ENCODE results near the gene CRABP1.

The CRABP1 gene

GRCh38 chr15:78347586-78348543, 7.7 kb downstream of the CRABP1 start:
- no peak for DNase-seq

GRCh38 chr15:78350058-78350457, 9.9 kb downstream of the CRABP1 start:
- DNase-seq: no peak

- DNase-seq: no peak
Observed at GRCh38 chr15:78351539-78351938, 11.4 kb downstream of the CRABP1 start.

DNA sequence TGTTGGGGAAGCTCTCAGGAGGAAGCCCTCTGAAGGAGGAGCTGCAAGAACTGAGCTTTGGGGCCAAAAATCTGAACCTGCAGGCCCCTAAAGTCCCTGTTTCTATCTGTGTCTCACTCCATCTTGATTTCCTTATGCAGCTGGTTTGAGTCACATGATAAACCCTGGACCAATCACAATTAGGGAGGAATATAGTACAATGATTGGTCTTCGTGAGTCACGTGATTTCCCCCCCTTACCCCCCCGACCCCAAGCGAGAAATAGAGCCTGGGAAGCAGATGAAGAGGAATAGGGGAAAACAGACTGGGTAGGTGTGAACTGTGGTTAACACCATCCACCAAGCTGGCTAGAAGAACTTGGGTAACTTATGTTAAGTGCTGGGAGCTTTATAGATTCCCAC, 12.9 kb downstream of the CRABP1 start:
- no peak for DNase-seq

DNA sequence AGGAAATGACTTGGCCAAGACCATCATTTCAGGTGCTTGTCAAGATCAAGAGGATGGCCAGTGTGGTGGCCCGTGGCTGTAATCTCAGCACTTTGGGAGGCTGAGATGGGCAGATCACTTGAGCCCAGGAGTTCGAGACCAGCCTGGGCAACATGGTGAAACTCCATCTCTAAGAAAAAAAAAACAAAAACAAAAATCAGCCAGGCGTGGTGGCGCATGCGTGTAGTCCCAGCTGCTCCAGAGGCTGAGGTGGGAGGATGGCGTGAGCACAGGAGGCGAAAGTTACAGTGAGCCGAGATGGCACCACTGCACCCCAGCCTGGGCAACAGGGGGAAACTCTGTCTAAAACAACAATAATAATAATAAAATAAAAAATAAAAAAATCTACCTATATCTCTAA, 15.0 kb downstream of the CRABP1 start:
- DNase-seq: no peak

DNA sequence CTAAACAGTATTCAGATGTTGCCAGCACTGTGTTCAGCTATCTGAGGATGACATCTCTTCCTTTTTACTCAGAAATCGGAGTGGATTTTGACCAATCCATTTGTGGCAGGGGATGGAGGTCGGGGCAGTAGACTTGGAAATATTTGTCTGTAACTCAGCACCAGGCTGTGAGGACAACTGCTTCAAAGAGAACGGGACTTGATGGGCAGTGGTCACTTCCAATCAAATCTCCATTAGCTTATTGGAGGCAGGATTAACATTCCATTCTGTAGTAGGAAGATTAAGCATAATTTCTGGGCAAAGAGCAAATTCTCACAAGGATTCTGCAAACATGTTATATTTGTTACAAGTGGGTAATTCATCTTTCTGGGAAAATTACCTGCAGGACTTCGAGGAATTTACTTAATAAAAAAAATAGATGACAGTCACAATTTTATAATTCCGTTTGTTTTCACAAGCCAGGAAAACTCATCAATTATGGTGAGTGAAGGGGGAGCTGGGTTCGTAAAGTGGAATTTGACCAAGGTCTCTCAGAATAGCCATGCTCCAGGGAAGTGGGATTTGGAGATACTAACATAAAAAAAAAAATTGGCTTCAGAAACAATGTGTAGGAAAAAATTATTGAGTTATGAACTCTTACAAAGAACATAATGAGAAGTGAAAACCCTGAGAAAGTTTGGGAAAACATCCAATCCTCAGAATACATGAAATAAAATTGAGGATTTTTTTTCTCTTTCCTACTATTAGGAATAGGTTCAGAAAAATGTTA, 18.1 kb downstream of the CRABP1 start:
- no peak for DNase-seq

- no peak for DNase-seq
Observed at GRCh38 chr15:78359041-78359808, 19.1 kb downstream of the CRABP1 start.

GRCh38 chr15:78360367-78360801, 20.2 kb downstream of the CRABP1 start:
- no peak for DNase-seq

DNA sequence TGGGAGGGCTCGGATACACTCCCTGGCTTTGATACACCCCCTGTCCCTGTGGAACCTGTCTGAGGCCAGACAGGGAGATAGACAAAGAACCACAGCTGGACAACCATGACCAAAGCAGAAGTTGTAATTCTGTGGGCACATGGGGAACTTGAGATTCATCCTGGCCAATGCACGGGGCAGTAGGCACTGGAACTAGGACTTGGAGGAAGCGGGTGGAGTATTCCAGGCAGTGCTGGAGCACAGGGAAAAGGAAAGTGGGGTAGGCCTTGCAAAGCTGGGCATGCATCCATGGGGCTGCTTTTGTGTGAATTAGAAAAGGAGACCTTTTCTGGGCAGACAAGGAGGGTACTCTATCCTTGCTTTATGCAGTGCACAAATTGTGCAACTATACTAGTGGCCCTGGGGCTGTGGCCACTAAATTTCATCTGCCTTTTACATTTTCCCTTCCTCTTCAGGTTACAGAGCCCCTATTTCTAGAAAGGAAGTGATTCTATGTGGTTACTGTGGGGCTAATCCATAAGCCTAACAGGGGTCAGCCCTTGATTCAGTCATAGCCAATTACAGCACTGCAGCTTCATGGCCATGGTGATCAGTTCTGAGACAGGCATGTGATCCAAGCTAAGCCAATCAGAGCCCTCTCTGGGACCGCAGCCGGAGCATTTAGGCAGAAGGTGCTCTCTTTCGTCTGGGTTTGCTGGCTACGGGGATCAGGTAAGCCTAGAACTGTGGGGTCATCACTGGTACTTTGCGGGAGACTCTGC, 21.0 kb downstream of the CRABP1 start:
- DNase-seq: no peak

- DNase-seq: no peak
Observed at GRCh38 chr15:78361771-78362506, 21.8 kb downstream of the CRABP1 start.

DNA sequence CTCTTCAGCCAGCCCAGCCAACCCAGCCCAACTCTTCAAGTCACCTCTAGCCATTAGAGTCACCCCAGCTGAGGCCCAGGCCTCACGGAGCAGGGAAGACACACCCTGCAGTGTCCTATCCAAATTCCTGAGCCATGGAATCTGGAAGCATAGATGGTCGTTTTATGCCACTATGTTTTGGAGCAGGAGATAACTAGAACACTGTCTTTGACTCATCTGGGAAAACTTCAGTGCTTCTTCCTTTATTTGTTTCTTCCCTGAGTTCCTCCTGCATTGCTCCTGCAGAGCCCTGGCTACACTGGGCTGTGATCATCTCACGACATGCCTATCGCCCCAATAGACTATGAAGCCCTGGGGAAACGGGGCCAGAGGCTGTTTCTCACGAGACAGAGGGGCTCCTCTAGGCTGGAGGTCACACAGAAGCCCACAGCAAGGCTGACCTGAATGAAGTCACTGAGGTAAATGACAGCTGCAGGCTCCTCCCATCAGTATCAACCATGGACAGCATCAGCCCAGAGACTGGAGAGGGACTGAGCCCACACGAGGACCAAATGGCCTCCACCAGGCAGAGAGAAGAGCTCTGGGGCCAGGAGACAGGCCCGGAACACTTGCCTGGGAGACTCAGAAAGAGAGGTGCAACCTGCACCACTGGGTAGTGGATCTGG, 22.7 kb downstream of the CRABP1 start:
- DNase-seq: no peak

DNA sequence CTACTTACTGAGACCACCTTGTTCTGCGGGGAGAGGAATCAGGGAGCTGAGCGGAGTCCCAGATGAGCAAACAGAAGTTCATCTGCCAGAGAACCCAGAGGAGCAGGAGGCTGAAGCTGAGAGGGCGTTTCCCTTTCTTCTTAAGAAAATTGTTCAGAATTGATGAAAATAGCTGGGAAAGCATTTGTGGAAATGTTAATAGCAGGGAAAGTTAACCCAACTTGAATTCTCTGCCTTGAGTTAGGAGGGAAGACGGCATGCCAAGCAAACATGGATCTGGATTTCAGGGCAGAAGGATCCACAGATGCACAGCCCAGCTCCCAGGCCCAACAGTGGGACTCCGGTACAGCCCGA, 23.2 kb downstream of the CRABP1 start:
- no peak for DNase-seq

GRCh38 chr15:78364233-78364632, 24.1 kb downstream of the CRABP1 start:
- DNase-seq: no peak

DNA sequence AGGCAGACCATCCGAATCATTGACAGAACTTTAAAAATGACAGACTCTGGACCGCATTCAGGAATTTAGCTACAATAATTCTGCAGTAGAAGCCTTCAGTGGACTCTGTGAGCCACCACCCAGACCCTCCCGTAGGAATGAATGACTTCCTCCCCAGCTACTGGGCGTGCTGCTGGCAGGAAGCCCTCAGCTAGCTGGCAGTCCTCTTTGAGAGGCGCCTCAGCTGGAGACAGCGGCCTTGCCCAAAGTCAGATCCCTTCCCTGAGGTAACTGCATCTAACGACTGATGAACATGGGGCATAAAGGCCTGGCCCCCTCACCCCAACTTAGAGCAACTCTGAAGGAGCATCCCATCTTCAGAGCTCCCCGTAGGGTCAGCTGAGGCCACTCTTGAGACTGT, 25.8 kb downstream of the CRABP1 start:
- DNase-seq: no peak

- no peak for DNase-seq
Observed at GRCh38 chr15:78366342-78366741, 26.2 kb downstream of the CRABP1 start.

GRCh38 chr15:78368651-78369050, 28.5 kb downstream of the CRABP1 start:
- no peak for DNase-seq

GRCh38 chr15:78369161-78369560, 29.0 kb downstream of the CRABP1 start:
- no peak for DNase-seq

DNA sequence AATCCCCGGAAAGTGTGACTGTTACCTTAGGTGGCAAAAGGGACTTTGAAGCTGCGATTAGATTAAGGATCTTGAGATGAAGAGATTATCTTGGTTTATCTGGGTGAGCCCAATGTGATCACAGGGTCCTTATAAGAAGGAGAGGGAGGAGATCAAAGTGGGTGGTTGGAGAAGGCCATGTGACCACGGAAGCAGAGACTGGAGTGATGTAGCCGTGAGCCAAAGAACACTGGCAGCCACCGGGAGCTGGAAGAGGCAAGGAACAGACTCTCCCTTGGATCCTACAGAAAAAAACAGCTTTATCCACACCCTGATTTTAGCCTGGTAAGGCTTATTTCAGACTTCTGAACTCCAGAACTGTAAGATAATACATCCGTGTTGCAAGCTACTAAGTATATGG, 29.9 kb downstream of the CRABP1 start:
- no peak for DNase-seq

GRCh38 chr15:78372880-78373279, 32.7 kb downstream of the CRABP1 start:
- no peak for DNase-seq

DNA sequence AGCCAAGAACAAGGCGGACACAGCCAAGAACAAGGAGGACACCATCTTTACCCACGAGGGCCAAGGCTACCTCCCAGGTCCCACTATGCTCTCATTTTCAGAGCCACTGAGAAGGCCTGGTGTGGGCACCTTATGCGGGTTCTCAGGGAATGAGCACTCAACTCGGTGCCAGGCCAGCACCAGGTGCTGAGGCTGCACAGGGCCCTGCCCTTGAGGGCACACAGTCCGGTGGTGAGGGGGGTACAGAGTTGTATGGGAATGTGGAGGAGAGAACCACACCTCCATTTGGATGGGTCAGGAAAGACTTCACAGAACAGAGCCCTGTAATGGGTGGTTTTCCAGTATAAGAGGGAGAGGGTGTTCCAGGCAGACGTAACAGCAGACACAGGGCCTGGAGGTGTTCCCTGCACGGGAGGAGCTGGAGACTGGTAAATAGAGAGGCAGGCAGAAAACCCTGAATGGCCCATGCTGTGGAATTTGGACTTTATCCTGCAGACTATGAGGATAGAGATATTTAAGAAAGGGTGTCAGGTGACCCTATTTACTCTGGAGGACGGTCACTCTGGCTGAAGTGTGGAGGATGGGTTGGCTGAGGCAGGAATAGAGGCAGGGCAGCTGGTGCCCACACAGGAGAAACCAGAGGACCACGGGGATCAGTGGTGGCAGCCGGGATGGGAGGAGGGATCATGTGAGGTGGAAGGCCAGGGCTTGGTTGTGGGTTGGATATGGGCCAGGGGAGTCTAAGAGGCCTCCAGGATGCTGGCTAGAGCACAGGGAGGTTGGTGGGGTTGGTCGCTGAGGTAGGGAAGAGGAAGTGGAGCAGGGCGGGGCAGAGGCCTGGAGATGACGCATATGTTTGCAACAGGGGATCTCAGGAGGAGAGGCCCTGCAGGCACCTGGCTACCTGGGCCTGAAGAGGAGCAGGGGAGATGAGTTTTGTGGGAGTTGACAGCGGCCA, 34.6 kb downstream of the CRABP1 start:
- DNase-seq: peak; percentile 24

Measured in CD4-positive, alpha-beta T cell treated with Interferon gamma for 1 hour (primary cell).